ENCODE measurements around the gene NEBL.

DNA sequence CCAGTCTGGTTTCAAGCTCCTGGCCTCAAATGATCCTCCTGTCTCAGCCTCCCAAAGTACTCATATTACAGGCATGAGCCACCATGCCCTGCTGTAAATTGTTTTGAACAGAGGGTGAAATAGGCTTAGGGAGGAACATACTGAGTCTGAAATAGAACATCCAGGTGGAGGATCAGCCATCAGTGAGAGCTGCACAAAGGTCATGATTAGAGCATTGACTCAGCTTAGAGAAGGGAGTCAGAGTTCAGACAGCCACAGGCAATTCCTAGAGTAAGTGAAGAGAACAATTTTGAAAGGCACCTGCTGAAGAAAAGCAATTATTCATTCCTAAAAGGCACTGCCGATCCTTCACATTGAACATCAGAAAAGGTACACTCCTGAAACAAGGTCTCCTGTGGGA lies 15.9 kb upstream of the NEBL start:
- TF ChIP-seq, protein P1, sequence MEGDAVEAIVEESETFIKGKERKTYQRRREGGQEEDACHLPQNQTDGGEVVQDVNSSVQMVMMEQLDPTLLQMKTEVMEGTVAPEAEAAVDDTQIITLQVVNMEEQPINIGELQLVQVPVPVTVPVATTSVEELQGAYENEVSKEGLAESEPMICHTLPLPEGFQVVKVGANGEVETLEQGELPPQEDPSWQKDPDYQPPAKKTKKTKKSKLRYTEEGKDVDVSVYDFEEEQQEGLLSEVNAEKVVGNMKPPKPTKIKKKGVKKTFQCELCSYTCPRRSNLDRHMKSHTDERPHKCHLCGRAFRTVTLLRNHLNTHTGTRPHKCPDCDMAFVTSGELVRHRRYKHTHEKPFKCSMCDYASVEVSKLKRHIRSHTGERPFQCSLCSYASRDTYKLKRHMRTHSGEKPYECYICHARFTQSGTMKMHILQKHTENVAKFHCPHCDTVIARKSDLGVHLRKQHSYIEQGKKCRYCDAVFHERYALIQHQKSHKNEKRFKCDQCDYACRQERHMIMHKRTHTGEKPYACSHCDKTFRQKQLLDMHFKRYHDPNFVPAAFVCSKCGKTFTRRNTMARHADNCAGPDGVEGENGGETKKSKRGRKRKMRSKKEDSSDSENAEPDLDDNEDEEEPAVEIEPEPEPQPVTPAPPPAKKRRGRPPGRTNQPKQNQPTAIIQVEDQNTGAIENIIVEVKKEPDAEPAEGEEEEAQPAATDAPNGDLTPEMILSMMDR (IDR thresholded peaks at IDR 0.05): no peak
- TF ChIP-seq, protein P2, sequence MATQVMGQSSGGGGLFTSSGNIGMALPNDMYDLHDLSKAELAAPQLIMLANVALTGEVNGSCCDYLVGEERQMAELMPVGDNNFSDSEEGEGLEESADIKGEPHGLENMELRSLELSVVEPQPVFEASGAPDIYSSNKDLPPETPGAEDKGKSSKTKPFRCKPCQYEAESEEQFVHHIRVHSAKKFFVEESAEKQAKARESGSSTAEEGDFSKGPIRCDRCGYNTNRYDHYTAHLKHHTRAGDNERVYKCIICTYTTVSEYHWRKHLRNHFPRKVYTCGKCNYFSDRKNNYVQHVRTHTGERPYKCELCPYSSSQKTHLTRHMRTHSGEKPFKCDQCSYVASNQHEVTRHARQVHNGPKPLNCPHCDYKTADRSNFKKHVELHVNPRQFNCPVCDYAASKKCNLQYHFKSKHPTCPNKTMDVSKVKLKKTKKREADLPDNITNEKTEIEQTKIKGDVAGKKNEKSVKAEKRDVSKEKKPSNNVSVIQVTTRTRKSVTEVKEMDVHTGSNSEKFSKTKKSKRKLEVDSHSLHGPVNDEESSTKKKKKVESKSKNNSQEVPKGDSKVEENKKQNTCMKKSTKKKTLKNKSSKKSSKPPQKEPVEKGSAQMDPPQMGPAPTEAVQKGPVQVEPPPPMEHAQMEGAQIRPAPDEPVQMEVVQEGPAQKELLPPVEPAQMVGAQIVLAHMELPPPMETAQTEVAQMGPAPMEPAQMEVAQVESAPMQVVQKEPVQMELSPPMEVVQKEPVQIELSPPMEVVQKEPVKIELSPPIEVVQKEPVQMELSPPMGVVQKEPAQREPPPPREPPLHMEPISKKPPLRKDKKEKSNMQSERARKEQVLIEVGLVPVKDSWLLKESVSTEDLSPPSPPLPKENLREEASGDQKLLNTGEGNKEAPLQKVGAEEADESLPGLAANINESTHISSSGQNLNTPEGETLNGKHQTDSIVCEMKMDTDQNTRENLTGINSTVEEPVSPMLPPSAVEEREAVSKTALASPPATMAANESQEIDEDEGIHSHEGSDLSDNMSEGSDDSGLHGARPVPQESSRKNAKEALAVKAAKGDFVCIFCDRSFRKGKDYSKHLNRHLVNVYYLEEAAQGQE (IDR thresholded peaks at IDR 0.05; ENCODE audit: insufficient read depth in 1 of 2, low read depth in 2 of 2, low read length in 1 of 2): no peak
- no peak for TF ChIP-seq POLR2AphosphoS5 (IDR thresholded peaks at IDR 0.05; ENCODE audit: low read depth, low read length)

All from Panc1 (cell line).